Endothelial cell of umbilical vein (primary cell): Measurements from ENCODE around the gene CERK.

Experiments used
- CTCF ChIP-seq, 2 donors: IDR thresholded peaks; 1 replicate in 1 of 2; 2 replicates in 1 of 2; pipeline ENCODE4 v1.5.1; 2011; ENCODE audit warnings: low read length in 2 of 2, mild to moderate bottlenecking in 2 of 2, moderate library complexity in 2 of 2, control low read depth in 1 of 2, inconsistent platforms in 1 of 2, low read depth in 1 of 2; ENCODE audit not compliant: insufficient read depth in 1 of 2; ENCODE audit errors: extremely low read depth in 1 of 2
- EZH2 ChIP-seq: IDR thresholded peaks from 2 replicates; pipeline ENCODE4 v1.6.1; 2012; ENCODE audit warnings: borderline replicate concordance, low read depth, mild to moderate bottlenecking, moderate library complexity, low read length, inconsistent platforms; ENCODE audit not compliant: severe bottlenecking
- FOS ChIP-seq: IDR thresholded peaks from 2 replicates; pipeline ENCODE4 v1.6.1; 2011; ENCODE audit warnings: mild to moderate bottlenecking, low read length, moderate library complexity, borderline replicate concordance; ENCODE audit not compliant: insufficient read depth
- GATA2 ChIP-seq: IDR thresholded peaks from 2 replicates; pipeline ENCODE4 v1.7.0; 2011; ENCODE audit warnings: low read depth, mild to moderate bottlenecking, moderate library complexity, mixed read lengths, low read length; ENCODE audit not compliant: insufficient read length, insufficient read depth
- JUN ChIP-seq: IDR thresholded peaks from 2 replicates; pipeline ENCODE4 v1.6.1; 2011; ENCODE audit warnings: borderline replicate concordance, low read depth; ENCODE audit not compliant: insufficient read length, insufficient read depth
- MYC ChIP-seq: IDR thresholded peaks from one replicate; pipeline ENCODE4 v1.6.1; 2011; ENCODE audit warnings: mild to moderate bottlenecking, low read depth, low read length
- POLR2A ChIP-seq: IDR thresholded peaks from 2 replicates; pipeline ENCODE4 v1.6.1; 2012; ENCODE audit warnings: low read depth, mild to moderate bottlenecking, control low read depth, low read length
- POLR2AphosphoS5 ChIP-seq: IDR thresholded peaks from 2 replicates; pipeline ENCODE4 v1.6.1; 2012; ENCODE audit warnings: low read depth, mild to moderate bottlenecking, control low read depth, low read length, moderate library complexity; ENCODE audit not compliant: insufficient read depth
- TF ChIP-seq, protein P1 (sequence below): IDR thresholded peaks from 2 replicates; pipeline ENCODE4 v1.6.1; 2011; ENCODE audit not compliant: insufficient read depth, insufficient read length

GRCh38 chr22:46707827-46708570 lies 30.1 kb downstream of the CERK start:
- TF ChIP-seq CTCF (IDR thresholded peaks at IDR 0.05; ENCODE audit: extremely low read depth in 1 of 2, insufficient read depth in 1 of 2, low read depth in 1 of 2, low read length in 2 of 2) (no peak), POLR2A (no peak), EZH2 (no peak), POLR2AphosphoS5 (no peak), GATA2 (no peak), FOS (no peak), JUN (no peak), MYC (no peak)
- TF ChIP-seq, protein P1, sequence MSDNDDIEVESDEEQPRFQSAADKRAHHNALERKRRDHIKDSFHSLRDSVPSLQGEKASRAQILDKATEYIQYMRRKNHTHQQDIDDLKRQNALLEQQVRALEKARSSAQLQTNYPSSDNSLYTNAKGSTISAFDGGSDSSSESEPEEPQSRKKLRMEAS, result no peak
